Fibroblast of lung (primary cell): ENCODE data around the gene ZBTB7B. TPM values are rescaled to one million over a fixed set of nuclear protein-coding genes. Genes with fewer than 3 reads are reported as not detected.
A peak's percentile ranks its signal among the peaks of the same experiment; 100 is the strongest.

Source experiments
- DNase-seq, 2 donors: peaks; one replicate each; pipeline versions ENCODE4 v3.0.0 to v3.0.0-alpha.2; 2010; ENCODE audit warnings: low read depth in 2 of 2
- H2AFZ ChIP-seq: 2 replicates; pipeline ENCODE4 v1.5.1; 2012; ENCODE audit warnings: low read length, control low read depth, inconsistent platforms
- H3K27ac ChIP-seq: 2 replicates; pipeline ENCODE4 v1.5.1; 2011; ENCODE audit warnings: low read length, control low read depth; ENCODE audit not compliant: insufficient read depth
- H3K27me3 ChIP-seq: 2 replicates; pipeline ENCODE4 v1.5.1; 2011; ENCODE audit warnings: mild to moderate bottlenecking, low read length; ENCODE audit not compliant: control insufficient read depth, insufficient read depth
- H3K36me3 ChIP-seq: 2 replicates; pipeline ENCODE4 v1.5.1; 2011; ENCODE audit warnings: low read length; ENCODE audit not compliant: control insufficient read depth, insufficient read depth
- H3K4me1 ChIP-seq: 2 replicates; pipeline ENCODE4 v1.5.1; 2011; ENCODE audit warnings: low read length; ENCODE audit not compliant: control insufficient read depth, insufficient read depth; ENCODE audit errors: extremely low read depth
- H3K4me2 ChIP-seq: 2 replicates; pipeline ENCODE4 v1.5.1; 2011; ENCODE audit warnings: low read length, control low read depth; ENCODE audit not compliant: insufficient read depth; ENCODE audit errors: extremely low read depth
- H3K4me3 ChIP-seq, 4 experiments: fragments of 200-600 bp in 1 of 4; sonication (generic) in 1 of 4; replicated peaks in 1 of 4; 2 replicates each; pipeline ENCODE4 v1.5.1; 2011 to 2016; ENCODE audit warnings: low read length in 4 of 4, low read depth in 3 of 4, mild to moderate bottlenecking in 3 of 4, control low read depth in 2 of 4, inconsistent platforms in 1 of 4, mixed read lengths in 1 of 4; ENCODE audit not compliant: insufficient read depth in 1 of 4; ENCODE audit errors: control extremely low read depth in 1 of 4
- H3K79me2 ChIP-seq: 2 replicates; pipeline ENCODE4 v1.5.1; 2012; ENCODE audit warnings: mild to moderate bottlenecking, low read length, inconsistent platforms; ENCODE audit not compliant: control insufficient read depth, insufficient read depth
- H3K9ac ChIP-seq: 2 replicates; pipeline ENCODE4 v1.5.1; 2011; ENCODE audit warnings: mild to moderate bottlenecking, low read length, control low read depth; ENCODE audit not compliant: insufficient read depth
- H3K9me3 ChIP-seq: 2 replicates; pipeline ENCODE4 v1.5.1; 2012; ENCODE audit warnings: low read depth, low read length; ENCODE audit not compliant: control insufficient read depth, insufficient read depth
- H4K20me1 ChIP-seq: 2 replicates; pipeline ENCODE4 v1.5.1; 2011; ENCODE audit warnings: low read length; ENCODE audit not compliant: control insufficient read depth, insufficient read depth; ENCODE audit errors: extremely low read depth
- CTCF ChIP-seq, 2 donors: IDR thresholded peaks in 1 of 2; conservative IDR thresholded peaks in 1 of 2; 1 replicate in 1 of 2; 2 replicates in 1 of 2; pipeline ENCODE4 v1.5.1; 2011 to 2012; ENCODE audit warnings: low read length in 2 of 2, control low read depth in 1 of 2, inconsistent platforms in 1 of 2, low read depth in 1 of 2, mild to moderate bottlenecking in 1 of 2
- EZH2 ChIP-seq: IDR thresholded peaks from 2 replicates; pipeline ENCODE4 v1.5.1; 2012; ENCODE audit warnings: low read length, control low read depth, mild to moderate bottlenecking; ENCODE audit errors: missing control alignments
- polyA plus RNA-seq, 2 donors: library from polyadenylated mRNA; depleted of rRNA in 1 of 2; stranded (reverse) in 1 of 2; unstranded in 1 of 2; fragments of >200 nt; gene quantifications; 2 replicates each; pipeline ENCODE4 v1.2.1, GENCODE V29; 2011 to 2012; ENCODE audit warnings: missing spikeins in 1 of 2
- total RNA-seq: library from RNA; depleted of rRNA; stranded (reverse); fragments of >200 nt; gene quantifications from 2 replicates; pipeline ENCODE4 v1.2.1, GENCODE V29; 2014

Gene ZBTB7B
- total and polyA plus RNA-seq, 2 donors (not counting 1 experiment from before 2014, with no cell fraction given) = 7.0 to 19.3 TPM

- Histone ChIP-seq H2AFZ (no peak overlapping the region), H3K79me2 (peaks cover 27% of the 10 kb centered on the region)
- DNase-seq = peak in 1 of 2 donors; percentile 24
Measured at GRCh38 chr1:154962156-154962749, 40.3 kb upstream of the ZBTB7B start.

GRCh38 chr1:154962795-154963330 is 39.7 kb upstream of the ZBTB7B start:
- Histone ChIP-seq H3K9me3 (no peaks in the 10 kb centered on the region), H3K27me3 (no peaks in the 10 kb centered on the region), H4K20me1 (no peaks in the 10 kb centered on the region), H3K4me1 (peaks cover 9% of the 10 kb centered on the region), H3K4me2 (no peak overlapping the region), H3K9ac (no peak overlapping the region), H3K36me3 (peaks cover 34% of the 10 kb centered on the region), H2AFZ (no peak overlapping the region), H3K79me2 (peaks cover 33% of the 10 kb centered on the region), H3K27ac (no peak overlapping the region), H3K4me3 (peak overlapping the region in 1 of 4 experiments; percentile 77)
- TF ChIP-seq EZH2 (no peak), CTCF (conservative IDR thresholded peaks at IDR 0.05 in 1 of 2, IDR thresholded peaks at IDR 0.05 in 1 of 2; ENCODE audit: low read depth in 1 of 2, low read length in 2 of 2) (no peak)
- DNase-seq = no peak

More at GRCh38 chr1:154962156-154962749, 40.3 kb upstream of the ZBTB7B start:
- Histone ChIP-seq H3K4me2 (peak overlapping the region; percentile 98), H3K27ac (peak overlapping the region; percentile 91), H3K9me3 (no peaks in the 10 kb centered on the region), H3K27me3 (no peaks in the 10 kb centered on the region), H3K4me3 (peak overlapping the region; percentile 44 to 83 (median 76)), H3K4me1 (peaks cover 5% of the 10 kb centered on the region), H3K9ac (peak overlapping the region; percentile 97), H3K36me3 (peaks cover 29% of the 10 kb centered on the region), H4K20me1 (no peaks in the 10 kb centered on the region)
- TF ChIP-seq CTCF (conservative IDR thresholded peaks at IDR 0.05 in 1 of 2, IDR thresholded peaks at IDR 0.05 in 1 of 2; ENCODE audit: low read depth in 1 of 2, low read length in 2 of 2) = no peak
- no peak for TF ChIP-seq EZH2

GRCh38 chr1:154963643-154964042 is 39.0 kb upstream of the ZBTB7B start:
- peaks cover 37% of the 10 kb centered on the region for H3K36me3 ChIP-seq
- H3K27me3 ChIP-seq = no peaks in the 10 kb centered on the region
- TF ChIP-seq EZH2 (no peak), CTCF (conservative IDR thresholded peaks at IDR 0.05 in 1 of 2, IDR thresholded peaks at IDR 0.05 in 1 of 2; ENCODE audit: low read depth in 1 of 2, low read length in 2 of 2) (no peak)
- DNase-seq = no peak
- no peak overlapping the region for H3K27ac ChIP-seq
- H4K20me1 ChIP-seq = no peaks in the 10 kb centered on the region
- no peak overlapping the region for H3K4me3 ChIP-seq
- no peak overlapping the region for H3K4me2 ChIP-seq
- no peak overlapping the region for H2AFZ ChIP-seq
- no peaks in the 10 kb centered on the region for H3K9me3 ChIP-seq
- no peak overlapping the region for H3K9ac ChIP-seq
- H3K4me1 ChIP-seq = peaks cover 12% of the 10 kb centered on the region
- H3K79me2 ChIP-seq = peaks cover 41% of the 10 kb centered on the region
